GM18502 (cell line): Measurements from ENCODE around the gene MPI.
"Not testable (repeated sequence)": the region's sequence is repeated elsewhere in the genome, so short reads cannot be mapped to it uniquely, and the experiment has no call there.

Source experiments
- ATAC-seq: cut with Tn5 transposase; IDR thresholded peaks from one replicate; pipeline ENCODE4 v1.9.1; 2021; ENCODE audit warnings: mild to moderate bottlenecking; ENCODE audit not compliant: unreplicated experiment, poor library complexity

MPI gene

DNA sequence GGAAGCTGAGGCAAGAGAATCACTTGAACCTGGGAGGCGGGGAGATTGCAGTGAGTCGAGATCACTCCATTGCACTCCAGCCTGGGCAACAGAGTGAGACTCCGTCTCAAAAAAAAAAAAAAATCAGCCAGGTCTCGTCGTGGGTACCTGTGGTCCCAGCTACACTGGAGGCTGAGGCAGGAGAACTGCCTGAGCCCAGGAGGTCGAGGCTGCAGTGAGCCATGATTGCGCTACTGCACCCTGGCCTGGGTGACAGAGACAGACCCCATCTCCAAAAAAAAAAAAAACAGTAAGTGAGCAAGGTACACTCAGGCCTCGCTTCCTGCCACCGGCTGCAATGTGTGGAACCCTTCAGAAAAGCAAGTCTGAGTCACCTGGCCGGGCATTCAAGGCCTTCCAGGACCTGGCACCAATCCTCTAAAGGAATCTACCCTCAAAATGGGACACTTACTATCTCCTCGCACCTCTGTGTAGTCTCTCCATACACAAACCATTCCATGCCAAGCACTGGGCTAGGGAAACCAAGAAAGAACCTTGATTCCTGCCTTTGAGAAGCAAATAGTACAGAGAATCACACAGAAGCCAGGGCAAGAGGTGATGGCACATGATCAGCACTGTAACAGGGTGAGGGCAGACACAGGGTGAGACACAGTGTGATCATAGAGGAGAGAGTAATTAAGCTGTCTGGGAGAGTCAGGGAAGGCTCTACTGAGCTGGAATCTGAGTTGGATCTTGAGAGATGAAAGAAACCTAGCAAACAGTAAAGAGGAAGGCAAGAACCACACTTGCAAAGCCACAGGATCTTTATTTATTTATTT, 26.4 kb upstream of the MPI start:
- ATAC-seq, result no peak

DNA sequence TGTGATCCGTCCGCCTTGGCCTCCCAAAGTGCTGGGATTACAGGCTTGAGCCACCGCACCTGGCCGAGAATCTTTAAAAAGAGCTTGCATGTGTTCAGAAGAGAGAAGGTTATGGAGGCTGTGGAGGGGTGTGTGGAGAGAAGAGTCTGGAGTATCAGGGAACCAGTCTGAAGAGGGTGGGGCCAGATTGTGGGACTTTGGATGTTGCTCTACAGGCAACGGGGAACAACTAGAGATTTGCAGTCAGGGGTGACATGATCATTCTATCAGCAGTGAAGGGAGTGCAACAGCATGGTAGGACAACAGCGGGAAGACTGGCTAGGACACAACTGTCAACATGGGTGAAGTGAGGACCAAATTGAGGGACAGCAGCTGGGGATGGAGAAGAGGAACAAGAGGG, 25.5 kb upstream of the MPI start:
- no peak for ATAC-seq

DNA sequence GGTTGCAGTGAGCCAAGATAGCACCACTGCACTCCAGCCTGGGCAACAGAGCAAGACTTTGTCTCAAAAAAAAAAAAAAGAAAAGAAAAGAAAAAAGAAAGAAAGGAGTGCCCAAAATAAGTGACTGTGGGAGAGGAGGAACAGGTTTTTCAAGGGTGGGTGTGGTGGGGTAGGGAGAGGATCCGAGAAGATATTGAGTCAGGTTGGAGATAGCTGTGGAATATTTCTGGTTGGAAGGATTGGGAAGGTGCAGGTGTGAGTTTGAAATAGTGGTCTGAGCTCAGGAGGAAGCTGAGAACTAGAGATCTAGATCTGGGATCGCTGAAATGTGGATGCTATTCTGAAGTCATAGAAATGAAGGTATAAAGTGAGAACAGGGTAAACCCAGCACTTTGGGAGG, 24.5 kb upstream of the MPI start:
- ATAC-seq, result no peak

DNA sequence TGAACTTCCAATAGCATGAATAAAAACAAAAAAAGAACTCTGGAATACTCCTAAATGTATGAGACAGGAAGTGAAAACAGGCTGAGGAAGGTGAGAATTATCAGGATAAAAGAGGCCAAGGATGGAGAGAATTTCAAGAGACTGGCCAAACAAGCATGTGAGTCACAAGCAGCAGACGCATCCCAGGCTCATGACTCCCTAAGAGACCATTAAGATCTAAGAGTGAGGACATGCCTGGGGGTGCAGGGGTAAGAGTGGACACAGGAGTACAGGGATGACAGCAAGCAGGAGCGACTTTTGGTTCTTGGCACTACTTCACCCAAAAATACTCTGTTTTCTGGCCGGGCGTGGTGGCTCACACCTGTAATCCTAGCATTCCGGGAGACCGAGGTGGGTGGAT, 23.8 kb upstream of the MPI start:
- no peak for ATAC-seq

DNA sequence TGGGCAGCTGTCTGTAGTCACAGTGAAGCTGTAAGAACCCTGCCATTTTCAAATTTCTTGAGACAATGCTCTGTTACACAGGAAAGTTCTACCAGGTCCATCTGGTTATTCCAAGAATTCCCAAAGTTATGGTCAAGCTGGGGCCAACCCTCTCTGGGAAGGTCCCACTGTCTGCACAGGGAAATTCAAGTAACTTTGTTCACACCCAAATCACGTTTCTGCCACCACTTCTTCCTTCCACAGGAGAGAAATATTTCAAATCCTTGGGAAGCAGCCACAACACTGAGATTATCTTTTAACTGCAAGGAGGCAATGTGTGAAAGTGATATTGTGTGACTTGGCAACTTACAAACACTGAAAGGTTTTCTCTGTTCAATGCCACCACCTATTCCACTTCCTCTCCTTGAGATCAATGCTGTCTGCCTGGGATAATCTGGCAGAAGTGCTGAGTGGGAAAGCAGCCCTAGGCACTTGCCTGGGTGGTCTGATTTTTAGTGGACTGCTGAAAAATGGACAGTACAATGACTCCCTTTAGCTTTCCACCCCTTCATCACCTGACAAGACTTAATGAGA, 22.3 kb upstream of the MPI start:
- no peak for ATAC-seq

DNA sequence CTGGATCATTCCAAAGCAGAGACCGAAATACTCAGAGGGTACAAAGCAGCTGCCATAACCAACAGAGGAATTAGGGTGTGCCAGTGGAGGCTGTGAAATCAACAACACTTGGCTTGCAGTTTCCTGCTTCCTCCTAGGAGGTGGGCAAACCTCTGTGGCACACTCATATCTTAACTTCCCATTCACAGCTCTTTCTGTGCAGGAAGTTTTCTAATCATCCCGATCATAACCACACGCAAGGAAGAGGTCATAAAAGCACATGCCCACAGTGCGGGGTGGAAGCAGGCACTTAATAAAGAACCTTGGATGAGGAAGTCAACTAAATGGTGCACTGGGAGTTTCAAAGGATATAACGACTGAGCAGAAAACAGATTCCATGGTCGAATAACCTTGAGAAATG, 21.8 kb upstream of the MPI start:
- no peak for ATAC-seq

DNA sequence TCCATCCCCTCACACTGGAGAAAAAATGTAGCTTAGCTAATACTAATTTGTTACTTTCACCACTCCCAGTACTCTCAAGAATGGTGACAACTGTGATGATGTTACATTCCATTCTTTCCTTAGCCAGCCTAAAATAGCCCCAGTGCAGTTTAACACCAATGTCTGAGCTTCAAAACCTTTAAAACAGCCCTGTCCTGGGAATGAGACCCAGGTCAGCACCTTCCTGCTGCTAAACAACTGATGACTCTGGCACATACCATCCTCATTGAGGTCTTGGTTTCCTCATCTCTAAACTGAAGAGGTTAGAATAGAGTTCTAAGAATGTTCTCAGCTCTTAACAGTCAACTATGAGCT, 20.5 kb upstream of the MPI start:
- no peak for ATAC-seq

DNA sequence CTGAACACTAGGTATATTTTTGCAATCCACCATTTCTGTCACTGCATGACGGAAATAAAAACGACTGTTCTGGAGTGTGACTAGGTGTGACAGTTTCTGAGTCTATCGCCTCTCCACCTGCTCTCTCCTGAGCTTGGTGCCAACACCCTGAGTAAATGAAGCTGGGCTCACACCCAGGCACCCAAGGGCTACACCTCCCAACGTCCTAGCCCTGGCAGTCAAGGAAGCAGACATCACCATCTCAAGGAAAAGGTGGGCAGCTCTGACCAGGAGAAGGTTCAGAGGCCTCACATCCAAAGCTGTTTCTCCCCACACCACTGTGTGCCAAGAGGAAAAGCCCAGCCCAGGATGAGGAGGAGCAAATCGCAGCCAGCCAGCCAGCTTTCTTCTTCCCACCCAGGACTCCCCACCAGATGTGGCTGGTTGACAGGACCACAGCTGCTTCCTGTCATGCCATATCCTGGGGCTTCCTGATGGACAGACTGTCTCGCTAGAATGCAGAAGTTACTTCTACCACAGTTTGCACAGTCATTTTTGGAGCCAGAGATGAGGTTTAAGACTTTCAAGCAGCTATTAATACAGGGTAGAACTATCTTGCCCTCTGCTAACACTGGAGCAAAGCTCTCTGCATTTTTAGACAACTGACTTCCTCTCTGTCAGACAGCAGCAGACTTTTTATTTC, 20.0 kb upstream of the MPI start:
- peak; percentile 61 for ATAC-seq

DNA sequence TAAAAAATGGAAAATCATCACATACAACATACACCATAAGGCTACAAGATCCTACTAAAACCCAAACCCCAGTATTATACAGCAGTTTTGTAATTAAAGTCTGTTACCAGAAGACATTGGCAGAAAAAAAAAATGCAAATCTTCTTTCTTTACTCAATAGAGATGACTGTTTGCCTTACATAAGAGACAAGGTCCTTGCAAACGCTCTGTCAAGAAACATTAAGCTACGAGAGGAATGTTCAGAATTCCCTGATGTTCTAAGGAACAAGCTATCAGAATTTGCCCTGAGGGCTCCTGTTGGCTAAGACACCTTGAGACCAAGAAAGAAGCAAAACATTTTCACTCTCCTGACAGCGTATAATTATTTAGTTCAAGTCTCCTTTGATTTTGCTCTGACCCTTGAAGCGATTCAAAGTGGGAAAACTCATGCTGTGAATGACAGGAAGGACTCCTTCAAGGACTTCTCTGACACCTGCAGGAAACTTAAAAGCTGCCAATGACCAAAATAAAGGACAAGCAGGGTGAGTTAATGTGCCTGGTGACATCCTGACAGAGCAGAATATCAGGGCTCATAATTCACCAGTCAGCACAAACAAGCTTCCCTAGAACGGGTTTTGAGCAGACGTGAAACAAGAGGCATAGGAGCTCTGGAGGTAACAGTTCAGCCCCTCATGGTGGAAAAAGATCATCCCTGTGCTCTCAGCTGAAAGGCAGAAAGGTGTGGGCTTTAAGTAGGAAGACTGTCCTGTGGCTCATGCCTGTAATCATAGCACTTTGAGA, 19.2 kb upstream of the MPI start:
- no peak for ATAC-seq

DNA sequence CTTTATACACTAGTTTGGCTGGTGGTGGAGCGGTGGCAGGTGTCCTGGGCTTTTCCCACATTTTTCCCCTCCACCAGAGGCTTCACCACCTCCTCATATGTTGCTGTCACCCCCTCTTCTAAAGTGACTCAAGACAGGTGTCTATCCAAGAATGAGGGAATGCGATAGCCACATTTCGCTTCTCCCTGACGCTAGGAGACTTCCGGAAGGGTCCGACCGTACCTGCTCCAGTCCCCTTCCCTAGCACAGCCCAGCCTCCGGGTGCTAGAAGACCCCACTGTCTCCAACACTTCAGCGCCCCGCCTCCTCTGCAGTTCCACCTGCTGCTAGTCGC, 17.2 kb upstream of the MPI start:
- ATAC-seq, result no peak

DNA sequence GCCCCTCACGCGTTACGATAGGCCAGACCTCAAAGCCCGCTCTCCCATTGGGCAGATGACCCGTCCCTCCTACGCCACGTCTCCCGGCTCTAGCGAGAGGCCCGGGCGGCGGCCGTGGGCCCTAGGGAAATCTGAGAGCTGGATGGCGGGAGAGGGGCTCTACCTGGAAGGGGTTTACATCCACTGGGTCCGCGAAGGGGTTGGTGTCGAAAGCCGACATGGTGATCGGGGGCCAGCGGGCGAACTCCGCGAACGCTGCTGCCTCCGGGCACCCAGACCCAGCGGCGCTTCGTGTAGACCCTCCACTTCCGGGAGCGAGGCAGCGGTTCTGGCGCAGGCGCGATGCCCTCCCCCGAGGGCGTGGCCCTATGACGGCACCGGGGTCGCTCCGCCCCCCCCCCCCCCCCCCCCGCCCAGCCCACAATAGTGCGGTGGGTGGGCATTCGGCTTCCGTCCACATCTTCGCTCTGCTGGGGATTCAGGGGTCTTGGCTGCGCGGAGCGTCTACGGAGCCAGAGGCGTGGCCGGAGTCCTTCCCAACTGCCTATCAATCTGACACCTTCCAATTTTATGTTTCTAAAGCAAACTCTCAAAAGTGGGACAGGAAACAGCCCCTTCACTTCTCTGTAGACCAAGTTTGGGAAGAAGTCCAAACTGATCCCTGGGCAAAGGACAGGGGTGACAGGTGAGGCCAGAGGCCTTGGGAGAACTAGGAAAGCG, 16.6 kb upstream of the MPI start, which contains the start of gene SCAMP2:
SCAMP2 (minus strand) TSS at position 330 of the 720 bp plus-strand sequence; CDS start at position 220, 110 bp downstream.
- ATAC-seq, result peak; percentile 82

DNA sequence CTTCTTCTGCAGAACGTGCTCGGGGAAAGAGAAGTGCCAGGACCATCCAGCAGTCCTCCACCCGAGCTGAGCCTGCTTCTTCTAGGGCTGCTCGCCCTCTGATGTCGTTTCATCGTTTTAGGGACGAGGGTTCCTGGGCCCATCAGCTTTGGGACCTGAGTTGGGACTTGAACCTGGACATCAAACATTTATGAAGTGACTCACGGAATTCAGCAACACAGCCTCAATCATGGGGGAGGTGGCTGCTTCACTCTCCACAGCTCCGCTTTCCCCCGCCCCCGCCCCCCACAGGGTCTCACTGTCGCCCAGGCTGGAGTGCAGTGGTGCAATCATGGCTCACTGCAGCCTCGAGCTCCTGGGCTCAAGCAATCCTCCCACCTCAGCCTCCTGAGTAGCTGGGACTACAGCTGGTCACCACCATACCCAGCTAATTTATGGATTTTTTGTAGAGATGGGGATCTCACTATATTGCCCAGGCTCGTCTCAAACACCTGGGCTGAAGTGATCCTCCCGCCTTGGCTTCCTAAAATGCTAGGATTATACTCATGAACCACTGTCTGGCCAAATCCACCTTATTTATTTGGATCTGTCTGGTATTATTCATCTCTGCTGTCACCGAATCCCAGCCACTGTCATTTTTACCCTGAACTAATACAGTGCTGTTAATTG, 16.0 kb upstream of the MPI start:
- ATAC-seq, result no peak

DNA sequence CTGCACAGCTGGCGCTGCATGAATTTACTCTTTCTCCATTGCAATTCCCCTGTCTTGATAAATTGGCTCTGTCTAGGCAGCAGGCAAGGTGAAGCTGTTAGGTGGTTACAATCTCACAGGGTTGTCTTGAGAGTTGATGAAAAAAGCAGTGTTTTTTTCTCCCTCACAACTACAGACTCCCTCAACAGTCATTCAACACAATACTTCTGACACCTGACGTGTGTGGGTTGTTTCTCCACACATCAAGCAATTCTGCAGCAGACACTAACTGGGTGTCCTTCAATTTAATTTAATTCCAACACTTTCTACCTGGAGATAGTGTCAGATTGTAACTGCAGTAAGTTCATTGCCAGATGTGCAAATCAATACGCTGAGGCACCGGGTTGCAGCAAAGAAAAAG, 11.6 kb upstream of the MPI start:
- no peak for ATAC-seq

DNA sequence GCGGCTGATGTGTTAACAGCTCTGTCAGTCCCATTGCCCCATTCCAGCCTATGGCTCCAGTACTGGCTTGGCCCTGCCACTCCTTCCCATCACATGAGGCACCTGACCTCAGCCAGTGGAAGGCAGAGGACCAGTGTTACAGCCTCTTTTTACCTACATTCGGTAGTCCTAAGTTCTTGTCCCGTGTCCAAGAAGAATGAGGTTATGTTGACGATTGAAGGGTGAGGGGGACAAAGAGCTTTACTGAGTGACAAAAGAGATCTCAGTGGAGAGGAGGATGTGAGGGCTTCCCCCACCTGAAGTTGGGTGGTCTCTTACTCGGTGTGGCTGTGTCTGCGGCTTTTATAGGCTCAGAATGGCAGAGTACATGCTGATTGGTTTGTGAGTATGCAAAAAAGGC, 7.3 kb upstream of the MPI start:
- no peak for ATAC-seq

DNA sequence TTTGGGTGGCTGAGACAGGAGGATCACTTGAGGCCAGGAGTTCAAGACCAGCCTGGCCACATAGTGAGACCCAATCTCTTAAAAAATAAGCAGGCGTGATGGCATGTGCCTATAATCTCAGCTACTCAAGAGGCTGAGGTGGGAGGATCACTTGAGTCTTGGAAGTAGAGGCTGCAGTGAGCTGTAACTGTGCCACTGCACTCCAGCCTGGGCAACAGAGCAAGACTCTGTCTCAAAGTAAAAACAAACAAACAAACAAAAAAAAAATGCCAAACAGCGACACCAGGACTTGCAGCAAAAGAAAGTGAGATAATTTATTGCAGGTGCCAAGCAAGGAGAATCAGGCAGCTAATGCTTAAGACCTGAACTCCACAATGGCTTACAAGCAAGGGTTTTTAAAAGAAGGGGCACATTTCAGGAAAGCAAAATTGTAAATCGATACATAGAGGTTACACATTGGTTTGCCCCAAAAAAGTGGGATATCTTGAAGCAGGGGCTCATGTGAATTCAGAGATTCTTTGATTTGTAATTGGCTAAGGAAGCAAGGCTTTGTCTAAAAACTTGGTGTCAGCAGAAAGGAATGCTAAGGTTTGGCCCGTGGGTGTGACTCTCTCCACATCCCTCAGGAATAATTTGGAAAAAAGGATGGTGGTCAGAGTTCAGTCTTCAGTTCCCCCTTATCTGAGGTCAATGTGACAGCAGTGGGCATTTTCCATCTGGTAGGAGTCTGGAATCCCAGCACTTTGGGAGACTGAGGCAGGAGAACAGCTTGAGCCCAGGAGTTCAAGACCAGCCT, 5.2 kb upstream of the MPI start:
- ATAC-seq, result no peak

DNA sequence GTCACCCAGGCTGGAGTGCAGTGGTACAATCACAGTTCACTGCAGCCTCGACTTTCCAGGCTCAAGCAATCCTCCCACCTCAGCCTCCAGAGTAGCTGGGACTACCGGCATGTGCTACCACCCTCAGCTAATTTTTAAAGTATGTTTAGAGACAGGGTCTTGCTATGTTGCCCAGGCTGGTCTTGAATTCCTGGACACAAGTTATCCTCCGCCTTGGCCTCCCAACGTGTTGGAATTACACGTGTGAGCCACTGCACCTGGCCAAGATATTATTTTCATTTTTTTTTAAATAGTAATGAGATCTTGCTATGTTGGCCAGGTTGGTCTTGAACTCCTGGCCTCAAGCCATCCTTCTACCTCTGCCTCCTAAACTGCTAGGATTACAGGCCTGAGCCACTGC, 4.4 kb upstream of the MPI start:
- ATAC-seq, result no peak

DNA sequence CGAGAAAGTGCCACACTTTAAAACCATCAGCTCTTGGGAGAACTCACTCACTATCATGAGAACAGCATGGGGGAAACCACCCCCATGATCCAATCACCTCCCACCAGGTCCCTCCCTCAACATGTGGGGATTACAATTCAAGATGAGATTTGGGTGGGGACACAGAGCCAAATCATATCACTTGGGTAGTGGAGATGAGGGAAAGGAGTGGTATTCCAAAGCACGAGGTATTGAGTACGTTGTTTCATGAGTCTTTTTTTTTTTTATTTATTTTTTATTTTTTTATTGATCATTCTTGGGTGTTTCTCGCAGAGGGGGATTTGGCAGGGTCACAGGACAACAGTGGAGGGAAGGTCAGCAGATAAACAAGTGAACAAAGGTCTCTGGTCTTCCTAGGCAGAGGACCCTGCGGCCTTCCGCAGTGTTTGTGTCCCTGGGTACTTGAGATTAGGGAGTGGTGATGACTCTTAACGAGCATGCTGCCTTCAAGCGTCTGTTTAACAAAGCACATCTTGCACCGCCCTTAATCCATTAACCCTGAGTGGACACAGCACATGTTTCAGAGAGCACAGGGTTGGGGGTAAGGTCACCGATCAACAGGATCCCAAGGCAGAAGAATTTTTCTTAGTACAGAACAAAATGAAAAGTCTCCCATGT, 2.2 kb upstream of the MPI start:
- not testable (repeated sequence) for ATAC-seq

DNA sequence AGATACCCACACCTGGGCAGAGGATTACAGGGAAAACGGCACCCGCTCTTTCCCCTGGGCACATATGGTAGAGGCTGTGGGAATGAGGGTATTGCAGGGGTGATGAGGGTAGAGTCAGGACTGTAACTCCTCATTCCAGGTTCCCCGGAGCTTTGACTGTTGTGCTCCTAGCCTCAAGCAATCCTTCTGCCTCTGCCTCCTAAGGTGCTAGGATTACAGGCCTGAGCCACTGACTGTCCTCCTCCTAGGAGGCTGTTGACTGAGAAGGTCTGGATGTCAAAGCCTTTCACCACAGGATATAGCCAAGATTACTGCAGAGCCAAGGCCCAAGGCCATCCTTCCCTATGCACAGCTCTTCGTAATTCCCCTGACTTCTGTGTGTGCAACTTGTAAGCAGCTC, 1.1 kb upstream of the MPI start:
- no peak for ATAC-seq
